Eye (tissue), 1 donor: ENCODE data around the gene KLHL17.
A peak's percentile ranks its signal among the peaks of the same experiment; 100 is the strongest.
"Not testable (repeated sequence)": the region's sequence is repeated elsewhere in the genome, so short reads cannot be mapped to it uniquely, and the experiment has no call there.

Source experiments
- DNase-seq: peaks from one replicate; pipeline ENCODE4 v3.0.0-alpha.2; 2015

Gene KLHL17

GRCh38 chr1:970242-970972 is 10.0 kb downstream of the KLHL17 start:
- DNase-seq = no peak

GRCh38 chr1:970973-971730 is 10.8 kb downstream of the KLHL17 start:
- DNase-seq = no peak

- no peak for DNase-seq
Observed at GRCh38 chr1:971751-972506, 11.5 kb downstream of the KLHL17 start.

- DNase-seq = no peak
Observed at GRCh38 chr1:972726-973458, 12.5 kb downstream of the KLHL17 start.

- DNase-seq = no peak
Observed at GRCh38 chr1:973459-974292, 13.3 kb downstream of the KLHL17 start.

- DNase-seq = no peak
Observed at GRCh38 chr1:974293-974640, 13.9 kb downstream of the KLHL17 start.

- no peak for DNase-seq
Observed at GRCh38 chr1:974687-975328, 14.4 kb downstream of the KLHL17 start.

GRCh38 chr1:975365-975764 is 15.0 kb downstream of the KLHL17 start:
- DNase-seq = no peak

- peak; percentile 92 for DNase-seq
Observed at GRCh38 chr1:975896-976683, 15.7 kb downstream of the KLHL17 start.

GRCh38 chr1:976791-977190 is 16.4 kb downstream of the KLHL17 start:
- not testable (repeated sequence) for DNase-seq

- DNase-seq = no peak
Observed at GRCh38 chr1:978069-978834, 17.9 kb downstream of the KLHL17 start.

GRCh38 chr1:978835-979743 is 18.7 kb downstream of the KLHL17 start:
- no peak for DNase-seq

GRCh38 chr1:979744-980072 is 19.3 kb downstream of the KLHL17 start:
- DNase-seq = no peak

- no peak for DNase-seq
Observed at GRCh38 chr1:980137-980571, 19.8 kb downstream of the KLHL17 start.

GRCh38 chr1:980602-981395 is 20.4 kb downstream of the KLHL17 start:
- no peak for DNase-seq

GRCh38 chr1:981491-981954 is 21.1 kb downstream of the KLHL17 start:
- no peak for DNase-seq

GRCh38 chr1:981955-982558 is 21.7 kb downstream of the KLHL17 start, which contains the start of gene PERM1:
Gene PERM1 (minus strand): TSS chr1:982093. CDS start chr1:981029, 1,064 bp downstream.
- no peak for DNase-seq
